Raji (cell line): ENCODE results near the gene NCOR1.

Source experiments
- POLR2A ChIP-seq: IDR thresholded peaks from 2 replicates; pipeline ENCODE4 v1.6.1; 2011; ENCODE audit warnings: low read depth, low read length, control low read depth; ENCODE audit not compliant: insufficient read depth

NCOR1 gene

DNA sequence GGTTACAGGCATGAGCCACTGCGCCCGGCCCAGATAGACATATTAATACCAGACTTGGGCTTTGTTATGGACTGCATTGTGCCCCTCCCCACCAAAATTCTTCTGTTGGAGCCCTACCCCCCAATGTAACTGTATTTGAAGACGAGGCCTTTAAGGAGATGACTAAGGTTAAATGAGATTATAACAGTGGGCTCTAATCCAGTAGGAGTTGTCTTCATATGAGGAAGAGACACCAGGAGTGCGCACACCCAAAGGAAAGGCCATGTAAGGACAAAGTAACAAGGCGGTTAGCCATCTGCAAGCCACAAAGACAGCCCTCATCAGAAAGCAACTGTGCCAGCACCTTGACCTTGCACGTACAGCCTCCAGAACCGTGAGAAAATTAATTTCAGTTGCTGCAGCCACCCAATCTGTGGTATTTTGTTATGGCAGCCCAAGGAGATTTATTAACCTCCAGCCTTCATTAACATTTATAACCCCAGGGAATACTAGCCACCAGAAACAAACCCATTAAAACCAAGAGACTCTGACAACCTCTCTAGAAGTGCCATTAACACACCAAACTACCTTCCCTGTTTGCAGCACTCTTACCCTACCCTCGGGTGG is 108.1 kb downstream of the NCOR1 start:
- no peak for TF ChIP-seq POLR2A

GRCh38 chr17:16106161-16106891 is 109.0 kb downstream of the NCOR1 start:
- no peak for TF ChIP-seq POLR2A

DNA sequence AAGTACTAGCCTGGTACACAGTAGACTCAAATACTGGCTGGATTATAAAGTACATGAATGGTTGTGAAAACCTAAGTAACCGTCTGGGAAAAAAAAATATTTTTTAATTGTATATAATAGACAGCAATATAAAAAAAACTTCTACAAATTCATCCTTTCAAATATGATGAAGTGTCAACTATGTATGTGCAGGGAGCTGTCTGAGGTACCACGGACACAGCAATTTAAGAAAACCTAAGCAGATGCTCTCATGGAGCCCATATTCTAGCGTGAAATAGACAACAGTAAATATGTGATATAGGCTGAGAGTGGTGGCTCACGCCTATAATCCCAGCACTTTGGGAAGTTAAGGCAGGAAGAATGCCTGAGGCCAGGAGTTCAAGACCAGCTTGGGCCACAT is 111.1 kb downstream of the NCOR1 start:
- no peak for TF ChIP-seq POLR2A

- no peak for TF ChIP-seq POLR2A
Observed at GRCh38 chr17:16101440-16101839, 113.9 kb downstream of the NCOR1 start.

- no peak for TF ChIP-seq POLR2A
Observed at GRCh38 chr17:16100737-16101400, 114.5 kb downstream of the NCOR1 start.

GRCh38 chr17:16091773-16092172 is 123.6 kb downstream of the NCOR1 start:
- no peak for TF ChIP-seq POLR2A

GRCh38 chr17:16086957-16087356 is 128.4 kb downstream of the NCOR1 start:
- TF ChIP-seq POLR2A, result no peak

DNA sequence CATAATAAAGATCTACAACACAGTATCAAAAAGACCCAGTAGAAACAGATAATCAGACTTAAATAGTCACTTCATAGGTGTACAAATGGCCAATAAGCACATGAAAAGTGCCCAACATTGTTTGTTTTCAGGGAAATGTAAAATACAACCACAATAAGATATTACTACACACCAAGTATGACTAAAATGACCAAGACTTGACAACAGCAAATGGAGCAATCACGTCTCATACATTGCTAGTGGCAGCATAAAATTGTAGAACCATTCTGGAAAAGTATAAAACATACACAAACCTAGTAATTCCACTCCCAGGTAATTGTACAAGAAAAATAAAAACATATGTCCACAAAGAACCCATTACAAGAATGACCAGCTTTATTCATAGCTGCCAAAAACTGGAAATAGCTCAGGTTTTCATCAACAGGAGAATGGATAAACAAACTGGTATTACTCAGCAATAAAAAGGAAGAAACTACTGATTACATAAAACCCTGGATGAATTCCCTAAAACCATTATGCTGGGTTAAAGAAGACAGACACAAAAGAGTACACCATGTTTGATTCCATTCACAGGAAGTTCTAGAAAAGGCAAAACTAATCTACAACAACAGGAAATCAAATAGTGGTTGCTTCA is 130.2 kb downstream of the NCOR1 start:
- no peak for TF ChIP-seq POLR2A

DNA sequence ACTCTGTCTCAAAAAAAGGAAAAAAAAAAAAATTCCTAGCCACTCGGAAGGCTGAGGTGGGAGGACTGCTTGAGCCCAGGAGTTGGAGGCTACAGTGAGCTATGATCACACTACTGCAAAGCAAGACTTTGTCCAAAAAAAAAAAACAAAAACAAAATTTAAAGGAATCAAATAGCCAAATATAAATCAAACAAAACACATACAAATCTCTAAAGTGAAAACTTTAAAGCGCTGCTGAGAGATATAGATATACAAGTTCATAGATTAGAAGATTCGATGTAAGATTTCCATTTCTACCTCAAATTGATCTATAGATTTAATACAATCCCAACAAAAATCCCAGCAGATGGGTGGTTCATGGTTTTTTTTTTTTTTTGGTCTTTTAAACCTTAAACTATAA is 132.1 kb downstream of the NCOR1 start:
- no peak for TF ChIP-seq POLR2A

DNA sequence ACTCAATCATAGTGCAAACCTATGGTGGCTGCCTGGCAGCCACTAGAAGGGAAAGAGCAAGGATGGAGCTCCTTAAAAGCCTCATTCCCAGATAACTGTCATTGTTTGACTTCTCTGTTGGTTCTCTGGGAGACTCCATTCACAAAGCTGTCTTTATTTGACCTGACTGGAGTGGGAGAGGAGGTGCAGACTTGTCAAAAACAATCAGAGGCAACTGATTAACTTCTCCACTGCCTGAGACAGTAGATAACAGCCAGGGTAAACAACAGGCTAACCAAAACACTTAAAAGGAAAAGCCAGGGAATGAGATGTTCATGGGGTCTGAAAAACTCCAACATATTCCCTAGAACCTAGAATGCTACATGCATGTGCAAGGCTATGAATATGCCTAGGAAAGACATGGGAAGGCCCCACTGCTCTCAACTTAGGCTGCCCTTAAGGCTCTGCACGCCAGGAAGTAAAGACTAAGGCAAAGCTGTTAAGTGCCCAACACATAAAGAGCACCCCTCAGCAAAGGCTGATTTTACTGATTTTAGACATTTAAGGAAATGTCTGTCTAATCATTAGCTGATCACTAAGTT is 133.7 kb downstream of the NCOR1 start:
- TF ChIP-seq POLR2A, result no peak

DNA sequence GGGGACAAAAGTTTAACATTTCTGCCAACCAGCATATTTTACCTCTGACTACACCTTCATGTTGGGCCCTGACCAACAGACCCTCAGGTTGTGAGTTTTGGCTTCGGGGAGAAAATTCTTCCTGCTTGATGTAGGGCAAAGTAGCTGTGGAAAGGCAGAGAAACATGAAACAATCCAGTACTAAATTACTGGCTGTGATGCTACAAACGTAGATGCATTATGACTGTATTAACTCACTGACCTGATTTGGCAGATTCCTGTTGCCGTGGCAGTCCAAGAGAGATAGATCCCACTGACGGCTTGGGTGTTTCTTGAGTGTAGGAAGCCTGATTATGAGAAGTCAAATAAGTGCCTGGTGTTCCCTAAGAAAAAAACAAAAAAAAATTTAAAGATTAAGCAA is 135.0 kb downstream of the NCOR1 start:
- no peak for TF ChIP-seq POLR2A

DNA sequence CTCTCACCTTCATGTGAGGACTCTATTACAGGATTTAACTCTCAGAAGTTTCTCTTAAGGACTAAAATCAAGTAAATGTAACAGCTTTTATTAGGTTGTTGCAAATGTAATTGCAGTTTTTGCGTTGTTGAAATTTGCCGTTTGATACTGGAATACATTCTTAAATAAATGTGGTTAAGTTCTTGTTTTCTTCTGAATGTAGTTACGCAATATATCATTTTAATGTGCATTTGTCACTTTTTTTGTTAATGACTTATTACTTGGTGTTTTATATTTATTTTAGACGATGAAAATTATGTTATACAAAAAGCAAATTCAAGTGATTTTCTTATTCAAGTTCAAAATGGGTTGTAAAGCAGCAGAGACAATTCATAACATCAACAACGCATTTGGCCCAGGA is 139.4 kb downstream of the NCOR1 start:
- no peak for TF ChIP-seq POLR2A

DNA sequence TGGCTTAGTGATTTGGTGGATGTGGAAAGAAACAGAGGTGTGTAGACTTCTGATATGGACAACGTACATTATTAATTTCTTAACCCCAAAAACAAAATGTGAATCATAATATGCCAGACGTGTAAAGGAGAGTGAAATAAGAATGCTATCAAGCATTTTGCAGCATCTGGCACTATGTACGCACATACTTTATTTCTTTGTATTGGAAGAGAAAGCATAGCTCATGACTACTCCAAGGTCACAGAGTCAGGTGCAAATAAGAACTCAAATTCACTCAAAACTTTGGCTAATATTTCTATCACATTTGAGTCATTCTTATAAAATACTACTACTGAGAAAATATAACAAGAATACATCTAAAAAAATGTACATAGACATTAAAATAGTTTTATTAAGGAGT is 140.9 kb downstream of the NCOR1 start:
- TF ChIP-seq POLR2A, result no peak

GRCh38 chr17:16073845-16074244 is 141.5 kb downstream of the NCOR1 start:
- TF ChIP-seq POLR2A, result no peak

GRCh38 chr17:16072031-16072430 is 143.3 kb downstream of the NCOR1 start:
- no peak for TF ChIP-seq POLR2A
